ENCODE data around the gene JAK1.

Gene JAK1

DNA sequence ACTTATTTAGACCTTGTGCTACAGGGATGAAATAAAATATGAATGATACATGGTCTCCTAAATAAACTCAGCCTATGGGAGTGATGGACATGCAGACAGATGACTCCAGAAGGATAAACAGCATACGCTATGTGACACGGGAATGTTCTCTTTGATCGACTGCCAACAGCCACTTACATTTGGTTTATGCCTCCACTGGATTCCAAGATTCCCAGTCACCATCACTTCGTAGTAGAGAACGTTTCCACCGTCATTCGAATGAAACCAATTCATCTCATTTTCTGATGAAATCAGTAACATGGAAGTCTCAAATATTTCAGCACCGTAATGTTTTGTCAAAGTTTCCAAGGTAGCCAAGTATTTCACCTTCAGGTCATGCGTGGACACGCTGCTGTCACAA, 99.7 kb downstream of the JAK1 start:
- H3K4me1 ChIP-seq (ENCODE audit: control insufficient read depth, insufficient read depth, low read length), result no peaks in the 10 kb centered on the region
- H3K4me3 ChIP-seq (ENCODE audit: low read depth, low read length), result no peak overlapping the region
- no peaks in the 10 kb centered on the region for H3K9me3 ChIP-seq (ENCODE audit: control insufficient read depth, insufficient read depth, low read depth, low read length)
- H3K36me3 ChIP-seq (ENCODE audit: control insufficient read depth in 2 of 2, insufficient read depth in 1 of 2, low read length in 2 of 2), result peaks cover 0 to 50% of the 10 kb centered on the region in 2 experiments; a peak in 1 of 3 replicates
- TF ChIP-seq, protein P1, sequence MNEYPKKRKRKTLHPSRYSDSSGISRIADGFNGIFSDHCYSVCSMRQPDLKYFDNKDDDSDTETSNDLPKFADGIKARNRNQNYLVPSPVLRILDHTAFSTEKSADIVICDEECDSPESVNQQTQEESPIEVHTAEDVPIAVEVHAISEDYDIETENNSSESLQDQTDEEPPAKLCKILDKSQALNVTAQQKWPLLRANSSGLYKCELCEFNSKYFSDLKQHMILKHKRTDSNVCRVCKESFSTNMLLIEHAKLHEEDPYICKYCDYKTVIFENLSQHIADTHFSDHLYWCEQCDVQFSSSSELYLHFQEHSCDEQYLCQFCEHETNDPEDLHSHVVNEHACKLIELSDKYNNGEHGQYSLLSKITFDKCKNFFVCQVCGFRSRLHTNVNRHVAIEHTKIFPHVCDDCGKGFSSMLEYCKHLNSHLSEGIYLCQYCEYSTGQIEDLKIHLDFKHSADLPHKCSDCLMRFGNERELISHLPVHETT (tag by site-specific recombination; IDR thresholded peaks at IDR 0.05), result no peak
- TF ChIP-seq FEZF1 (tag by site-specific recombination; IDR thresholded peaks at IDR 0.05), result no peak
- TF ChIP-seq ZBTB48 (tag by site-specific recombination; IDR thresholded peaks at IDR 0.05), result no peak
- no peak for TF ChIP-seq WT1 (tag by site-specific recombination; IDR thresholded peaks at IDR 0.05)
- TF ChIP-seq, protein P2, sequence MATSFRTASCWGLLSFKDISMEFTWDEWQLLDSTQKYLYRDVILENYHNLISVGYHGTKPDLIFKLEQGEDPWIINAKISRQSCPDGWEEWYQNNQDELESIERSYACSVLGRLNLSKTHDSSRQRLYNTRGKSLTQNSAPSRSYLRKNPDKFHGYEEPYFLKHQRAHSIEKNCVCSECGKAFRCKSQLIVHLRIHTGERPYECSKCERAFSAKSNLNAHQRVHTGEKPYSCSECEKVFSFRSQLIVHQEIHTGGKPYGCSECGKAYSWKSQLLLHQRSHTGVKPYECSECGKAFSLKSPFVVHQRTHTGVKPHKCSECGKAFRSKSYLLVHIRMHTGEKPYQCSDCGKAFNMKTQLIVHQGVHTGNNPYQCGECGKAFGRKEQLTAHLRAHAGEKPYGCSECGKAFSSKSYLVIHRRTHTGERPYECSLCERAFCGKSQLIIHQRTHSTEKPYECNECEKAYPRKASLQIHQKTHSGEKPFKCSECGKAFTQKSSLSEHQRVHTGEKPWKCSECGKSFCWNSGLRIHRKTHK (tag by site-specific recombination; IDR thresholded peaks at IDR 0.05), result no peak
- no peak for TF ChIP-seq ZNF292 (tag by site-specific recombination; IDR thresholded peaks at IDR 0.05; ENCODE audit: borderline replicate concordance, low read depth)
- TF ChIP-seq ZNF707 (tag by site-specific recombination; IDR thresholded peaks at IDR 0.05), result no peak
- no peak for TF ChIP-seq ZNF404 (tag by site-specific recombination; IDR thresholded peaks at IDR 0.05)
- TF ChIP-seq ZNF544 (tag by site-specific recombination; IDR thresholded peaks at IDR 0.05), result no peak
- no peak for TF ChIP-seq KLF8 (tag by site-specific recombination; IDR thresholded peaks at IDR 0.05)
- TF ChIP-seq TRIM28 (IDR thresholded peaks at IDR 0.05; ENCODE audit: borderline replicate concordance, low read length), result no peak
- TF ChIP-seq, protein P3, sequence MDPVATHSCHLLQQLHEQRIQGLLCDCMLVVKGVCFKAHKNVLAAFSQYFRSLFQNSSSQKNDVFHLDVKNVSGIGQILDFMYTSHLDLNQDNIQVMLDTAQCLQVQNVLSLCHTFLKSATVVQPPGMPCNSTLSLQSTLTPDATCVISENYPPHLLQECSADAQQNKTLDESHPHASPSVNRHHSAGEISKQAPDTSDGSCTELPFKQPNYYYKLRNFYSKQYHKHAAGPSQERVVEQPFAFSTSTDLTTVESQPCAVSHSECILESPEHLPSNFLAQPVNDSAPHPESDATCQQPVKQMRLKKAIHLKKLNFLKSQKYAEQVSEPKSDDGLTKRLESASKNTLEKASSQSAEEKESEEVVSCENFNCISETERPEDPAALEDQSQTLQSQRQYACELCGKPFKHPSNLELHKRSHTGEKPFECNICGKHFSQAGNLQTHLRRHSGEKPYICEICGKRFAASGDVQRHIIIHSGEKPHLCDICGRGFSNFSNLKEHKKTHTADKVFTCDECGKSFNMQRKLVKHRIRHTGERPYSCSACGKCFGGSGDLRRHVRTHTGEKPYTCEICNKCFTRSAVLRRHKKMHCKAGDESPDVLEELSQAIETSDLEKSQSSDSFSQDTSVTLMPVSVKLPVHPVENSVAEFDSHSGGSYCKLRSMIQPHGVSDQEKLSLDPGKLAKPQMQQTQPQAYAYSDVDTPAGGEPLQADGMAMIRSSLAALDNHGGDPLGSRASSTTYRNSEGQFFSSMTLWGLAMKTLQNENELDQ (tag by site-specific recombination; IDR thresholded peaks at IDR 0.05; ENCODE audit: low read depth), result no peak
- TF ChIP-seq, protein P4, sequence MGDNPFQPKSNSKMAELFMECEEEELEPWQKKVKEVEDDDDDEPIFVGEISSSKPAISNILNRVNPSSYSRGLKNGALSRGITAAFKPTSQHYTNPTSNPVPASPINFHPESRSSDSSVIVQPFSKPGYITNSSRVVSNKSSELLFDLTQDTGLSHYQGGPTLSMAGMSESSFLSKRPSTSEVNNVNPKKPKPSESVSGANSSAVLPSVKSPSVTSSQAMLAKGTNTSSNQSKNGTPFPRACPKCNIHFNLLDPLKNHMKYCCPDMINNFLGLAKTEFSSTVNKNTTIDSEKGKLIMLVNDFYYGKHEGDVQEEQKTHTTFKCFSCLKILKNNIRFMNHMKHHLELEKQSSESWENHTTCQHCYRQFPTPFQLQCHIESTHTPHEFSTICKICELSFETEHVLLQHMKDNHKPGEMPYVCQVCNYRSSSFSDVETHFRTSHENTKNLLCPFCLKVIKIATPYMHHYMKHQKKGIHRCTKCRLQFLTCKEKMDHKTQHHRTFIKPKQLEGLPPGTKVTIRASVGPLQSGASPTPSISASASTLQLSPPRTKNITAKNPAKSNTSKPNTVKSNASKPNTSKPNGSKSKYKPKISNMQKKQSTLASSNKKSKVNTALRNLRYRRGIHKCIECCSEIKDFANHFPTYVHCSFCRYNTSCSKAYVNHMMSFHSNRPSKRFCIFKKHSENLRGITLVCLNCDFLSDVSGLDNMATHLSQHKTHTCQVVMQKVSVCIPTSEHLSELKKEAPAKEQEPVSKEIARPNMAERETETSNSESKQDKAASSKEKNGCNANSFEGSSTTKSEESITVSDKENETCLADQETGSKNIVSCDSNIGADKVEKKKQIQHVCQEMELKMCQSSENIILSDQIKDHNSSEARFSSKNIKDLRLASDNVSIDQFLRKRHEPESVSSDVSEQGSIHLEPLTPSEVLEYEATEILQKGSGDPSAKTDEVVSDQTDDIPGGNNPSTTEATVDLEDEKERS (tag by site-specific recombination; IDR thresholded peaks at IDR 0.05), result no peak
- TF ChIP-seq ZNF571 (tag by site-specific recombination; IDR thresholded peaks at IDR 0.05), result no peak
- no peak for TF ChIP-seq ZNF658 (tag by site-specific recombination; IDR thresholded peaks at IDR 0.05)
- TF ChIP-seq ZNF394 (tag by site-specific recombination; IDR thresholded peaks at IDR 0.05; ENCODE audit: borderline replicate concordance), result no peak
- TF ChIP-seq ZNF530 (tag by site-specific recombination; IDR thresholded peaks at IDR 0.05; ENCODE audit: low read depth), result no peak
- TF ChIP-seq GLIS2 (tag by site-specific recombination; IDR thresholded peaks at IDR 0.05), result no peak
- no peak for TF ChIP-seq ZNF174 (tag by site-specific recombination; IDR thresholded peaks at IDR 0.05)
- TF ChIP-seq, protein P5, sequence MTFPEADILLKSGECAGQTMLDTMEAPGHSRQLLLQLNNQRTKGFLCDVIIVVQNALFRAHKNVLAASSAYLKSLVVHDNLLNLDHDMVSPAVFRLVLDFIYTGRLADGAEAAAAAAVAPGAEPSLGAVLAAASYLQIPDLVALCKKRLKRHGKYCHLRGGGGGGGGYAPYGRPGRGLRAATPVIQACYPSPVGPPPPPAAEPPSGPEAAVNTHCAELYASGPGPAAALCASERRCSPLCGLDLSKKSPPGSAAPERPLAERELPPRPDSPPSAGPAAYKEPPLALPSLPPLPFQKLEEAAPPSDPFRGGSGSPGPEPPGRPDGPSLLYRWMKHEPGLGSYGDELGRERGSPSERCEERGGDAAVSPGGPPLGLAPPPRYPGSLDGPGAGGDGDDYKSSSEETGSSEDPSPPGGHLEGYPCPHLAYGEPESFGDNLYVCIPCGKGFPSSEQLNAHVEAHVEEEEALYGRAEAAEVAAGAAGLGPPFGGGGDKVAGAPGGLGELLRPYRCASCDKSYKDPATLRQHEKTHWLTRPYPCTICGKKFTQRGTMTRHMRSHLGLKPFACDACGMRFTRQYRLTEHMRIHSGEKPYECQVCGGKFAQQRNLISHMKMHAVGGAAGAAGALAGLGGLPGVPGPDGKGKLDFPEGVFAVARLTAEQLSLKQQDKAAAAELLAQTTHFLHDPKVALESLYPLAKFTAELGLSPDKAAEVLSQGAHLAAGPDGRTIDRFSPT (tag by site-specific recombination; IDR thresholded peaks at IDR 0.05), result no peak
- ChIA-PET CTCF (no interaction called here), POLR2A (no interaction called here)
- H3K27ac ChIP-seq (ENCODE audit: extremely low read depth, low read depth, low read length), result no peak overlapping the region

All from HEK293 (cell line).